PC-3 (cell line): Measurements from ENCODE around the gene ATP12A. TPM values are rescaled to one million over a fixed set of nuclear protein-coding genes. Genes with fewer than 3 reads are reported as not detected.
A peak's percentile ranks its signal among the peaks of the same experiment; 100 is the strongest.

Experiments
- ATAC-seq: fragments of 200-7000 bp; cut with Tn5 transposase; 2 replicates; pipeline ENCODE4 v1.9.1; 2020; ENCODE audit warnings: mild to moderate bottlenecking, moderate library complexity
- BruUV-seq: library from RNA; stranded (reverse); fragments of 400-500 nt; replicated peaks from 2 replicates; lab custom pipeline; 2021; lab: Mats Ljungman, UMichigan
- CTCF ChIA-PET: fragments of 300-600 bp; sonication (Branson Sonifier 250); formaldehyde crosslinking; loops from one replicate; lab custom pipeline; 2022; ENCODE audit warnings: antibody characterized with exemption; lab: Charles Lee
- POLR2A ChIA-PET: fragments of 300-600 bp; sonication (Branson Sonifier 250); formaldehyde crosslinking; loops from one replicate; lab custom pipeline; 2022; ENCODE audit warnings: antibody characterized with exemption; ENCODE audit not compliant: unreplicated experiment; lab: Charles Lee
- DNase-seq: peaks from one replicate; pipeline ENCODE4 v3.0.0-alpha.2; 2015
- H2AFZ ChIP-seq: fragments of 300-600 bp; sonication (generic); 2 replicates; pipeline ENCODE4 v1.6.0; 2016; ENCODE audit warnings: antibody characterized with exemption, low read length
- H3F3A ChIP-seq: fragments of 300-600 bp; sonication (generic); one replicate; pipeline ENCODE4 v1.6.0; 2017; ENCODE audit warnings: antibody characterized with exemption, low read length, control low read depth, mild to moderate bottlenecking; ENCODE audit not compliant: unreplicated experiment
- H3K27ac ChIP-seq: fragments of 300-600 bp; sonication (generic); 2 replicates; pipeline ENCODE4 v1.5.1; 2016; ENCODE audit warnings: mild to moderate bottlenecking, low read length
- H3K27me3 ChIP-seq: fragments of 300-600 bp; sonication (generic); 2 replicates; pipeline ENCODE4 v1.6.1; 2016; ENCODE audit warnings: low read length, mixed read lengths
- H3K36me3 ChIP-seq: fragments of 300-600 bp; sonication (generic); 2 replicates; pipeline ENCODE4 v1.6.1; 2016; ENCODE audit warnings: low read depth, mixed run types, low read length, mixed read lengths
- H3K4me1 ChIP-seq: fragments of 300-600 bp; sonication (generic); 2 replicates; pipeline ENCODE4 v1.5.1; 2016; ENCODE audit warnings: low read length; ENCODE audit not compliant: insufficient read depth
- H3K4me2 ChIP-seq: fragments of 300-600 bp; sonication (generic); 2 replicates; pipeline ENCODE4 v1.6.0; 2016; ENCODE audit warnings: low read length
- H3K4me3 ChIP-seq: fragments of 300-600 bp; sonication (generic); 2 replicates; pipeline ENCODE4 v1.5.1; 2016; ENCODE audit warnings: mild to moderate bottlenecking, low read length, mixed read lengths
- H3K79me2 ChIP-seq: fragments of 300-600 bp; sonication (generic); 2 replicates; pipeline ENCODE4 v1.6.1; 2017; ENCODE audit warnings: low read length, mixed read lengths
- H3K9ac ChIP-seq: fragments of 300-600 bp; sonication (generic); 2 replicates; pipeline ENCODE4 v1.6.0; 2016; ENCODE audit warnings: mild to moderate bottlenecking, low read length
- H3K9me2 ChIP-seq: fragments of 300-600 bp; sonication (generic); replicated peaks from 2 replicates; pipeline ENCODE4 v1.6.1; 2016; ENCODE audit warnings: mixed run types, low read length, mixed read lengths
- H3K9me3 ChIP-seq: fragments of 300-600 bp; sonication (generic); 2 replicates; pipeline ENCODE4 v1.6.1; 2016; ENCODE audit warnings: low read length, mixed read lengths
- H4K20me1 ChIP-seq: fragments of 300-600 bp; sonication (generic); 2 replicates; pipeline ENCODE4 v1.6.1; 2016; ENCODE audit warnings: low read length, mixed read lengths
- EZH2 ChIP-seq: fragments of 300-600 bp; sonication (generic); IDR thresholded peaks from one replicate; pipeline ENCODE4 v1.6.1; 2017; ENCODE audit warnings: antibody characterized with exemption, mild to moderate bottlenecking, low read length; ENCODE audit not compliant: unreplicated experiment
- EZH2phosphoT487 ChIP-seq: fragments of 300-600 bp; sonication (generic); IDR thresholded peaks from 2 replicates; pipeline ENCODE4 v1.6.1; 2018; ENCODE audit warnings: mild to moderate bottlenecking, antibody characterized with exemption, low read length, borderline replicate concordance
- intact Hi-C: fragments of 100-400 bp; cut with micrococcal nuclease; formaldehyde crosslinking; loops from 2 replicates; pipeline ENCODE4 v1.9.0; 2023
- total RNA-seq: library from RNA; depleted of rRNA; stranded (reverse); fragments of >200 nt; gene quantifications from 2 replicates; pipeline ENCODE4 v1.2.3, GENCODE V29; 2014
- TF ChIP-seq, protein P1 (sequence below): fragments of 300-600 bp; sonication (generic); conservative IDR thresholded peaks from 2 replicates; pipeline ENCODE4 v1.5.1; 2017; ENCODE audit warnings: antibody characterized with exemption, low read depth, mild to moderate bottlenecking, low read length

ATP12A gene
- total RNA-seq, 1 experiment from 2014 or later: 0.11 TPM

DNA sequence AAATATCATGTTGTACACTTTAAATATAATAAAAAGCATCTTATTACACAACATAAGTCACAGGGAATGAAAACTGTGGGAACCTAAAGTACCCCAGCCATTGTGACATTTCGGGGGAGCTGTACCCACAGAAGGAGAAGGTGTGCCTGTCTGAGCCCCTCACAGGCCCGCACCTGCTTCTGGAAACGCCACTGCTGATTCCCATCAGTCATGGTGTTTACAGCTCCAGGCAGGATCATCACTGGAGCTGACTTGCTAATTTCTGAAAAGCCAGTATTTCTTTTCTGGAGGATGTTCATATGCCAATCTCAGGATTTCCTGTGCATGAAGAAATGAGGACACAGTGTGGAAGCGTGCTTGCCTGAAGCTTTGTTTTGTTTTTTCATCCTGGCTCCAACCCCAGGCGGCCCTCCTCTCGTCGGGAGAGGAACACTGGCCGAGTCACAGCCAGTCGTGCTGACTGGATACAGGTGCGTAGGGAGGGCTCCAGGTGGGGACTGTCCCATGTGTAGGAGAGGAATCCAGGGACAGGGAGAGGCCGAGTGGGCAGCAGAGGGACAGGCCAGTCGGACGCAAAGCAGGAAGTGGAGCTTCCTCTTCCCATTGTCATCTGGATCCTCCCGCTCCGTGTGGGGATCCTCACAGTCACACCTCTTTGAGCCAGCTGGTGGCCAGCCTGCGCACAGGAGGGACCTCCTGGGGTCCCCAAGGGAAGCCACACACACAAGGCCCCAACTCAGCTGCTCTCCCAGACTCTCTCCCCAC lies 4.2 kb upstream of the ATP12A start:
- Histone ChIP-seq H3K4me2 (no peak overlapping the region), H2AFZ (no peak overlapping the region), H3K9me2 (no peaks in the 10 kb centered on the region), H3K9ac (no peak overlapping the region), H4K20me1 (no peaks in the 10 kb centered on the region), H3K79me2 (no peaks in the 10 kb centered on the region), H3K27ac (no peak overlapping the region), H3F3A (no peaks in the 10 kb centered on the region), H3K4me3 (no peak overlapping the region), H3K4me1 (peaks cover 11% of the 10 kb centered on the region), H3K27me3 (peaks cover 20% of the 10 kb centered on the region), H3K36me3 (no peaks in the 10 kb centered on the region), H3K9me3 (no peaks in the 10 kb centered on the region)
- DNase-seq: no peak
- intact Hi-C loops: no loop called here
- ATAC-seq: no peak
- TF ChIP-seq EZH2: no peak
- TF ChIP-seq EZH2phosphoT487: no peak
- TF ChIP-seq, protein P1, sequence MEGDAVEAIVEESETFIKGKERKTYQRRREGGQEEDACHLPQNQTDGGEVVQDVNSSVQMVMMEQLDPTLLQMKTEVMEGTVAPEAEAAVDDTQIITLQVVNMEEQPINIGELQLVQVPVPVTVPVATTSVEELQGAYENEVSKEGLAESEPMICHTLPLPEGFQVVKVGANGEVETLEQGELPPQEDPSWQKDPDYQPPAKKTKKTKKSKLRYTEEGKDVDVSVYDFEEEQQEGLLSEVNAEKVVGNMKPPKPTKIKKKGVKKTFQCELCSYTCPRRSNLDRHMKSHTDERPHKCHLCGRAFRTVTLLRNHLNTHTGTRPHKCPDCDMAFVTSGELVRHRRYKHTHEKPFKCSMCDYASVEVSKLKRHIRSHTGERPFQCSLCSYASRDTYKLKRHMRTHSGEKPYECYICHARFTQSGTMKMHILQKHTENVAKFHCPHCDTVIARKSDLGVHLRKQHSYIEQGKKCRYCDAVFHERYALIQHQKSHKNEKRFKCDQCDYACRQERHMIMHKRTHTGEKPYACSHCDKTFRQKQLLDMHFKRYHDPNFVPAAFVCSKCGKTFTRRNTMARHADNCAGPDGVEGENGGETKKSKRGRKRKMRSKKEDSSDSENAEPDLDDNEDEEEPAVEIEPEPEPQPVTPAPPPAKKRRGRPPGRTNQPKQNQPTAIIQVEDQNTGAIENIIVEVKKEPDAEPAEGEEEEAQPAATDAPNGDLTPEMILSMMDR: no peak
- POLR2A ChIA-PET: no interaction called here
- no TSS peak for BruUV-seq
- CTCF ChIA-PET: interaction anchor here (0.6 kb wide), 1 partner anchor 28 kb away, joined by 10 read pairs; no protein-coding TSS in a partner anchor

DNA sequence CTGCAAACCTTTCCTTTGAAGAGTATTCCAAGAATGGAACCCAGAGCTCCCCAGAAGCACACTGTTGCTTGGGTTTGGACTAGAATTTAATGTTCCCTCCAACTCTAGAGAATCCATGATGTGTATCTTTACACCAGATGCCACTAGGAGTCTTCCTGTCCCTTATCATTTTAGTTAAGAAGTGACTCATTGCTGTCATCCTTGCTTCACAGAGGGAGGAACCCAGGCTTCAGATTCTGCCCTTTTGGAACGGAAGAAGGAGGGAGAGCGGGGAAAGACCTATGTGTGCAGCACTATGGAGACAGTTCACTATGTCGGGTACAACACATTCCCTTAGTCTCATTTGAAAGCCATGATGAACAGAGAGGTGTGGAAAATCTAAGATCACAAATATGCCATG lies 2.1 kb upstream of the ATP12A start:
- BruUV-seq: no TSS peak
- intact Hi-C loops: no loop called here
- no peak for DNase-seq
- no peak for ATAC-seq
- ChIA-PET POLR2A (no interaction called here), CTCF (no interaction called here)
- no peaks in the 10 kb centered on the region for H4K20me1 ChIP-seq
- H3K9me2 ChIP-seq: no peaks in the 10 kb centered on the region
- H3K27ac ChIP-seq: no peak overlapping the region
- H3K9ac ChIP-seq: no peak overlapping the region
- H3K4me2 ChIP-seq: no peak overlapping the region
- no peak overlapping the region for H3K4me3 ChIP-seq
- H3K36me3 ChIP-seq: no peaks in the 10 kb centered on the region
- H3F3A ChIP-seq: no peaks in the 10 kb centered on the region
- TF ChIP-seq, protein P1: no peak
- TF ChIP-seq EZH2: no peak
- no peak for TF ChIP-seq EZH2phosphoT487
- no peaks in the 10 kb centered on the region for H3K9me3 ChIP-seq
- H2AFZ ChIP-seq: no peak overlapping the region
- H3K4me1 ChIP-seq: no peaks in the 10 kb centered on the region
- H3K27me3 ChIP-seq: peaks cover 20% of the 10 kb centered on the region
- no peaks in the 10 kb centered on the region for H3K79me2 ChIP-seq

DNA sequence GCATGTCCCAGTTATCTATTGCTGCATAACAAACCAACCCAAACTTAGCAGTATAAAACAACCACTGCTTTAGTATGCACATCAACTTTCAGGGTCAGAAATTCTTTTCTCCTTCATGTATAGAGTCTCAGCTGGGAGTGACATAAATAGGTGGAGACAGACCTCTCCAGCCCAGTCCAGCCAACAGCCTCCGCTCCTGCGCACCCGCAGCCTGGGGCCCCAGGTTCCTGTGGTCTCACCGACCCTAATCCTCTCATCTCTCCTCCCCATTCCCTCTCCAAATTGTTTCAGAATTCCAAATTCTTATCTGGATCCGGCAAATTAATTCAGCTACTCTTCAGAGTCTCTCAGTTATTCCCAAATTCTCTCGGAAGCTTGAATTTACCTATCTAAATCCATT lies 522 bp upstream of the ATP12A start:
- no peaks in the 10 kb centered on the region for H3K9me2 ChIP-seq
- CTCF ChIA-PET: no interaction called here
- no peaks in the 10 kb centered on the region for H3K36me3 ChIP-seq
- no peaks in the 10 kb centered on the region for H3K4me1 ChIP-seq
- BruUV-seq: no TSS peak
- H3K4me2 ChIP-seq: peak overlapping the region; percentile 82
- no peaks in the 10 kb centered on the region for H3K79me2 ChIP-seq
- no peaks in the 10 kb centered on the region for H3K9me3 ChIP-seq
- peak overlapping the region; percentile 63; the same call in 1 of the 2 replicates for H2AFZ ChIP-seq
- peak overlapping the region; percentile 65; the same call in 1 of the 2 replicates for H3K4me3 ChIP-seq
- POLR2A ChIA-PET: no interaction called here
- TF ChIP-seq, protein P1: no peak
- TF ChIP-seq EZH2: no peak
- no peak for TF ChIP-seq EZH2phosphoT487
- no peaks in the 10 kb centered on the region for H4K20me1 ChIP-seq
- DNase-seq (no peak), ATAC-seq (no peak)
- no peak overlapping the region for H3K9ac ChIP-seq
- peaks cover 20% of the 10 kb centered on the region for H3K27me3 ChIP-seq
- intact Hi-C loops: no loop called here
- no peak overlapping the region for H3K27ac ChIP-seq
- H3F3A ChIP-seq: no peaks in the 10 kb centered on the region
